ENCODE results near the gene PARP1.

GRCh38 chr1:226395753-226396152 lies 12.1 kb downstream of the PARP1 start:
- TF ChIP-seq CTCF (IDR thresholded peaks at IDR 0.05) (no peak), EZH2 (IDR thresholded peaks at IDR 0.05; ENCODE audit: borderline replicate concordance, insufficient read depth, low read depth, low read length, poor library complexity, severe bottlenecking) (no peak)
